Measurements from ENCODE around the gene SDK1. TPM values are rescaled to one million over a fixed set of nuclear protein-coding genes. Genes with fewer than 3 reads are reported as not detected.

Gene SDK1
- total RNA-seq, 1 experiment from 2014 or later, result 1.7 TPM

DNA sequence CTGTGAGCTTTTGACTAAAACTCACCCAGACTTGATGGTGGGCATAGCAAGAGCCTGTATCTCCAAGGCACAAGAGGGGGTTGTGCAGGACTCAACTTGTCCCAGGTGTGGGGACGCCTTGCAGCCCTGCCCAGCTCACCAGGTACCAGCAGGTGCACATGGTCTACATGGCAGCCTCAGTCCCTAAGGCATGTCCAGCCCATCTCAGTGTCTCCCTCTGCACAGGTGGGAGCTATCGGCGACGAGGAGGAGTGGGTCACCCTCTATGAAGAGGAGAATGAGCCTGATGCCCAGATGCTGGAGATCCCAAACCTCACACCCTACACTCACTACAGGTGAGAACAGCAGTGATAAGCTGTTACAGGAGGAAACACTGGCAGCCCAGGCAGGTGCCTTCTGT is 809.4 kb downstream of the SDK1 start:
- no peak for DNase-seq (ENCODE audit: extremely low read depth, low read depth)

DNA sequence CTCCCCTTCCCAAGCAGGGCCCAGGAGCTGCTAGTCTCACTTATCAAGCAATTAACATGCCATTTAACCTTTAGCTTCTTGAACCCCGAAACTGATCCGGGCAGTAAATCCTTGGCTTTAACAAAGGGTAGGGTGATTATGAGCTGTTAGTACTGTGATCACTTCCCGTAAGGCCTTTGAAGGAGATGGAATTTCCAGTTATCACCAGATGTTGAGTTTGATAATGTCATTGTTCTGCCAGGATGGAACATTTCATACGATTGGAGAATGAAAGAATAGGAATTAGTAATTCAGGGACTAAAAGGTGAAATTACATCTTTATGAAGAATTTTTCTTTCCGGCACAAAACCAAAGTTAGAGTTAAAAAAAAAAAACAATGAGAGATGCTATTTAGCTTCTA is 810.1 kb downstream of the SDK1 start:
- DNase-seq (ENCODE audit: extremely low read depth, low read depth), result no peak

DNA sequence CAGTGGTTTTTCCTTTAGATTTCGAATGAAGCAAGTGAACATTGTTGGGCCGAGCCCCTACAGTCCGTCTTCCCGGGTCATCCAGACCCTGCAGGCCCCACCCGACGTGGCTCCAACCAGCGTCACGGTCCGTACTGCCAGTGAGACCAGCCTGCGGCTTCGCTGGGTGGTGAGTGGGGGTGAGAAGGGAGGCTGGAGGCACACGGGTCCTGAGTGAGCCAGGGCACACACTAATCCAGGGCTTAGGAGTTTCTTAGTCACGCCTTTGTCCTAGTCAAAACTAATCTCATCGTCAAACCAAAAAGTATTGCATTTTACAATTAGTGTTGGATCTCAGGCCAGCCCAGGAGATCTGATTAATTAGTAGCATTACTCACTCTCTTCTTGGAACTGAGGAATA is 812.2 kb downstream of the SDK1 start:
- no peak for DNase-seq (ENCODE audit: extremely low read depth, low read depth)

DNA sequence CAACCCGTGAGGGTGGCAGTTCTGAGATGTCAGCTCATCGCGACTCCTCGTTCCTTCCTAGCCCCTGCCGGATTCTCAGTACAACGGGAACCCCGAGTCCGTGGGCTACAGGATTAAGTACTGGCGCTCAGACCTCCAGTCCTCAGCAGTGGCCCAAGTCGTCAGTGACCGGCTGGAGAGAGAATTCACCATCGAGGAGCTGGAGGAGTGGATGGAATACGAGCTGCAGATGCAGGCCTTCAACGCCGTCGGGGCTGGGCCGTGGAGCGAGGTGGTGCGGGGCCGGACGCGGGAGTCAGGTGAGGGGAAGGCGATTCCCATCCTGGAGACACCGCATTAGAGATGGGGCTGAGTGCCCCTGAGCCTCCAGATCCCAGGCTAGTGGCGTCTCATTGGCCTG is 812.9 kb downstream of the SDK1 start:
- no peak for DNase-seq (ENCODE audit: extremely low read depth, low read depth)

DNA sequence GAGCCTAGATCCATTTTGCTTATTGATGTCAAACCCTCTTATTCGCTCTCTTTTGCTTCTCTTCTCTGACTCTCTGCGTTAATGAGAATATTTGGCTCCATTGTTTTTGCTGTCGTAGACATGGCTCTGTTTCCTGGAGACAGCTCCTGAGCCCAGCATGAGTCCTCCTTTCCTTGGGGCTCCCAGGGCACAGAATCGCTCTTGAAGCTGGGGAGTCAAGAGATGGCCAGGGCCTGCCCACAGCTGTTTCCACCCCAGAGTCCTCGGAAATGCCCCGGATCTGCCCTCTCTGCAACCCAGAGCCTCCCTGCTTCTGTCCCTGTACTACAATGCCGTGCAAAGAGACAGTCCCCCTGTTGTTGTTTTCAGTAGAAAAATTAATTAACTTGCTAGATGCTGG is 814.4 kb downstream of the SDK1 start:
- no peak for DNase-seq (ENCODE audit: extremely low read depth, low read depth)

DNA sequence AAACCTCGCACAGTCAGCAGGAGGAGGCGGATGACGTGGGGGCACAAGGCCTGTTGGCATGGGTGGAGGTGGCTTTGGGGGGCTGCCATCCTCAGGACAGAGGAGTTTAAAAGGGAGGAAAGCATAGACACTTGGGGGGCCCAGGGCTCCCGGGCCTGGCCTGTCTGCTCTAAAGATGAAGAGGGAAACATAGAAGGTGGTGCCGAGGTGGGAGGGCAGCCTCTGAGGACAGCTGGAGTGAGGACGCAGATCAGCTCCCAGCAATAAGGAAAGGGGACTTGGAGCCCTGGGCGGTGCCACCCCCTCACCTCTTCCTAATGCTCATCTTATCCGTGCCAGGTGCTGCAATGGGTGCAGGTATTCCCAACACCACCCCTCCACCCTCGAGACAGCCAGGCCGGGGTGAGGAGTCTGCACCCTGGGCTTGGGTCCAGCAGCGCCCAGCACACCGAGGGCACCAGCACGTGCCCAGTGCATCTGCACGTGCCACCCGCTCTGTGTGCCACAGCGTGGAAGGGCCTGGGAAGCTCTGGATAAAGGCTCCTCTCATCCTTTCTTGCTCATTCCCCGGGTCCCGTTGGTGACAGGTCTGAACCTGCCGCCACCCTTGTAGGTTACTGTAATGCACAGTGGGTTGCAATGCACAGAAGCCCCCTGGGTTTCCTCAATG is 815.0 kb downstream of the SDK1 start:
- DNase-seq (ENCODE audit: extremely low read depth, low read depth), result no peak

DNA sequence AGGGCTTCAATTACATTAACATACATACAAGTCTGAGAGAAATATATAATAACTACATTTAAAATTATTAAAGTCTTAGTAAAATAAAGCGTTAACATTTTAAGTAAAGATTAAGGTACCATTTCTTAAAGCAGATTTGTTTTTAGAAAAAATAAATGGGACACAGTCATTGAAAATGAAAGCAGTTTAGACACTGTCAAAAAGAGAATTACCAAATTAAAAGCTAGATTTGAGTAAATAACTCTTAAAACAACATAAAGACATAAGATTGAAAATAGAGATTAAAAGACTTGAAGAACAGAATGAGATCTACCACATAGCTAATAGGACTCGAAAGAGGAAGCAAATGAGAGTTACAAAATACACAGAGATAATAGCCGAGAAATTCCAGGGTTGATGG is 818.8 kb downstream of the SDK1 start:
- DNase-seq (ENCODE audit: extremely low read depth, low read depth), result no peak

DNA sequence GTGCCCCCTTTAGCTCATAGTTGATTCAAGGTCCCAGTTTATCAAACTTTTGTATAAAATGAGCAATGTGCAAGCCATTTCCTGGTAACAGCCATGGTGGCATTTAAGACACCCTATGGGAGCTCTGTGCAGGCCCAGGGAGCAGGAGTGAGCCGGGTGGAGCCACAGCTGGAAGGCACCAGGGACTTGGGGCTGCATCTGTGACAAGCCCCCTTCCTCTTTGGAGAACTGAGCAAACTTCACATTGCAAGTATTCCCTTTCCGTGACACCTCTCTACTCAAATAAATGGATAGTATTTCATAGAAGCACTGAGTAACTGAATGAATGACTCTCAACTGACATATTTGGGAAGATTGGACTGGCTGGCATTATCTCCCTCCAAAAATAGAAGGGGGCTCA is 822.3 kb downstream of the SDK1 start:
- no peak for DNase-seq (ENCODE audit: extremely low read depth, low read depth)

DNA sequence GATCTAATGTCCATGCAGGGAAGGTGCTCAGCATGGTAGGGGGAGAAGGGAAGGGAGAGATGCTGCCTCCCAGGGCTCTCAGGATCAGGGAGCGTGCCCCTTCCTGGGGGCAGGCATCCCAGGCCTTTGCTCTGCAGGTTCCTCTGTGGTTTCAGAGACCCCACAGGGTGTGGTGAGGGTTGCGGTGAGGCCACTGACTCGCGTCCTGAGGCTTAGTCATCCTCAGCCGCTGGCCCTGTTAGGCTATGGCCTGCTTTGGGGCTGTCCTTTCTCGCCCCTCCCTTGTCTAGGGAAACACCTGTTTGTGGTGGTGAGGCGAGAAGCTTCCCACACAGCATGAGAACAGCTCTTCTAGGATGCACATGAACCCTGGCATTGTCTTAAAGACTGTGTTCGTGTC is 822.8 kb downstream of the SDK1 start:
- DNase-seq (ENCODE audit: extremely low read depth, low read depth), result no peak

DNA sequence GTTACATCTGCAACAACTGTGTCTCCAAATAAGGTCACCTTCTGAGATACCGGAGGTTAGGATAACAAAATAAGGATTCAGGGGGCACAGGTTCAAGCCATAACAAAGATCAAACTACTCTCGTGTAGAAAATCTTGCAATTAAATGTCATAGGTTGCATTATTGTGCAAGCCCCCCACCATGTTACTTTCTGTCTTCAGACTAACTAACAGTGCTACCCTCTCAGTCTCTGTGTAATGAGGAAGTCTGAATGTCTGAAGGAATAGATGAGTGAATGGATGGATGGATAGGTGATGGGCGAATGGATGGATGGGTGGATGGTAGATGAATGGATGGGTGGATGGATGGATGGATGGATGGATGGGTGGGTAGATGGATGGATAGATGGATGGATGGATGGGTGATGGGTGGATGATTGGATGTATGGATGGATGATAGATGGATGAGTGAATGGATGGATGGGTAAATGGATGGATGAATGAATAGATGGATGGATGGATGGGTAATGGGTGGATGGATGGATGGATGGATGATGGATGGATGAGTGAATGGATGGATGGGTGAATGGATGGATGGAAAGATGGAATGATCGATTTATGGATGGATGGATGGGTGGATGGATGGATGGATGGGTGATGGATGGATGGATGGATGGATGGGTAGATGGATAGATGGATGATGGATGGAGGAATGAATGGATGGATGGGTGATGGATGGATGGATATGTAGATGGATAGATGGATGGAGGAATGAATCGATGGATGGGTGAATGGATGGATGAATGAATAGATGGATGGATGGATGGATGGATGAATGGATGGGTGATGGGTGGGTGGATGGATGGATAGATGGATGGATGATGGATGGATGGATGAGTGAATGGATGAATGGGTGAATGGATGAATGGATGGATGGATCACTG is 823.8 kb downstream of the SDK1 start:
- no peak for DNase-seq (ENCODE audit: extremely low read depth, low read depth)

DNA sequence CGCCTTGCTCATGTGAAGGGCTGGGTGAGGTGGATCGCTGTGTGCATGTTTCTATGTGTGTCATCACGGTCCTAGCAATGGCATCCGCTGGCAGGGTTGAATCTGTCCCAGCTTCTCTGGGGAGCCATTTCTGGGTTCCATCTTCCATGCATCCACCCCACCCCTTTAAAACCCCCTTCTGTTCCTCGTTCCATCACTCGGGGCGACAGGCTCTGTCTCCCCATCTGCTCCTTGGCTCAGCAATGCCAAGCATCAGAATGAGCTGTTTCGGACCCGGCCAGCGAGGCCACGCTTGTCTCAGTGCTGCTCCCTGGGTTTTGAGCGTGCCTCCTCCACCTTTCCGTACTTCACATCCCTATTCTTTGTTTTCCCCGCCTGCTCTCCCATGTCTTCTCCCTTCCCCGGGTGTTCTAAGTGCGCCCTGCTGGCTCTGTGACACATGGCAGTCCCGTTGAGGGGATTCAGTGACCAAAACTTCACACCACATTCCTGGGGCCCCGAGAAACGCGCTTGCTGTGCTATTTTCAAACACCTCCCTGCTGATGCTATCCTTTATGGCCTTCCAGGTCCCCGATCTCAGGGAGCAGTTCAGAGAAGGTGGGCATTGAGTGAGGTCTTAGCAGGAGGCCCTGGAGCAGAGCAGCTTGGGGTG is 827.0 kb downstream of the SDK1 start:
- no peak for DNase-seq (ENCODE audit: extremely low read depth, low read depth)

DNA sequence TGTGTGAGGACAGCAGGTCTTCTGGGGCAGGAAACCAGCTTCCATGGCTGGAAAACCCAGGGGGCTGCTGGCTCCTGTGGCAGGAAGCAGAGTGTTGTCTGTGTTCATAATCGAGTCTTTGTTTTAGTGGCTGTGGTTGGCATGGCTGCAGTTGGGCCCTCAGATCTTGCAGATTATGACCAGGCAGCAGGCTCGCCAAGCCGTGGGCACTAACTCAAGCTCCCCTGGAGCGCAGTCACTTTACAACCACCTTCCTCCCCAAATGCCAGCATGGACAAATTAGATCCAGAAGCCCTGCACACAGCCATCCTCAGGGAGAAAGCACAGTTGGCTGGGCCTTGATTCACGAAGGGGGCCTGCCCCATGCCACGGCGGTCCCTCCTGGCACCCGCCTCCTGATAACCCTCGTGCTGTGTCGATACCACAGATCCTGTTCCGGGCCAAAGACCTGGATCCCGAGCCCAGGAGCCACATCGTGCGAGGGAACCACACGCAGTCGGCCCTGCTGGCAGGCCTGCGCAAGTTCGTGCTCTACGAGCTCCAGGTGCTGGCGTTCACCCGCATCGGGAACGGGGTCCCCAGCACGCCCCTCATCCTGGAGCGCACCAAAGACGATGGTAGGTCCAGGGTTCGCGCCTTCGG is 828.5 kb downstream of the SDK1 start:
- no peak for DNase-seq (ENCODE audit: extremely low read depth, low read depth)

DNA sequence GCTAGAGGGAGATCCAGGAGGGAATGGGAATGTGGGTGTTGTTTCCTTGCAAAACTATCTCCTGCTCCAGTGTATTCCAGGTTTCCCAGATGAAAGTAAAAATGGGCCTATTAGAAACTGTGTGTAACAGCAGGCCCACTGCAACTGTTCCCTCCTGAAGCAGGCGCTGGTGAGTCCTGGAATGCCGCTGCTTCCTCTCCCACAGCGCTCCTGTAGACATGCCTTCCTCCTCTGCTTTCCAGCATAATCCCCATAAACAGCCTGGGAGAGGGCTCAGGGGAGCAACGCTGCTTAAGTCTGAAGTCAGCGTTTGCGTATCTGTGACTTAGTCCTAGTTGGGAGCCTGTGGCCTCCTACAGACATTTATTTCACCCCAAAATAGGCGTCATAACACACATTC is 830.0 kb downstream of the SDK1 start:
- DNase-seq (ENCODE audit: extremely low read depth, low read depth), result no peak

DNA sequence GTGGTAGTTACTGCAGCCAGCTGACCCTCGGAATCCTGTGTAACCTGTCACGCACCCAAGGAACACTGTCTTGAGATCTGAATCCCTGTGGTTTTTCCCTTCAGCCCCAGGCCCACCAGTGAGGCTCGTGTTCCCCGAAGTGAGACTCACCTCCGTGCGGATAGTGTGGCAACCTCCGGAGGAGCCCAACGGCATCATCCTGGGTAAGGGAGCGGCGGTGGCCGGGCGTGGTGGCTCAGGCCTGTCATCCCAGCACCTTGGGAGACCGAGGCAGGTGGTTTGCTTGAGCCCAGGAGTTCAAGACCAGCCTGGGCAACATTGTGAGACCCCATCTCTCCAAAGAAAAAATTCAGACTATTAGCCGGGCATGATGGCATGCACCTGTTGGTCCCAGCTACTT is 831.2 kb downstream of the SDK1 start:
- DNase-seq (ENCODE audit: extremely low read depth, low read depth), result no peak

DNA sequence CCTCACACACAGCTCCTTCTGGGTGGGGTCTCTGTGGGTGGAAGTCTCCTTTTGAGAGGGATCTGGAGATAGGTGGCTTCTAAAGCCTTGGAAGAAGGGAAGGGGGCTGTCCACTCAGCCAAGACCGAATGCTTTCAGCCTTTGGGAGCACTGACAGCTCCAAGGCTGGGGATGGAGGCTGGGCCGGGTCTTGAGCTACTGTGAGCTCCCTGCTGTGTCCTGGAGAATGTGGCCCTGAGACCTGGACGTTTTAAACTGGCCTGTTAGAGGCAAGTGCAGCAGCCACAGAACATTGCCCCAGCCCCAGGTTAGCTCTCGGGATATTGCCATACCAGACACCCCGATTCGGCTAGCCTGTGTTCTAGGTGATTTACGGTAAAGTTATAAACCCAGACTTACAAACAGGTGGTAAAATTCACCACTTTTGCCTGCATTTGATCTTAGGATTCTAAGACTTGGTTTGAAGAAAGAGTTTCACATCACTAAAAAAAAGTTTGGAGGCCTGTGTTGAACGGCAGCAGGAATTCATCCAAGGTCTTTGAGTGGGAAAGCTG is 832.5 kb downstream of the SDK1 start:
- DNase-seq (ENCODE audit: extremely low read depth, low read depth), result no peak

DNA sequence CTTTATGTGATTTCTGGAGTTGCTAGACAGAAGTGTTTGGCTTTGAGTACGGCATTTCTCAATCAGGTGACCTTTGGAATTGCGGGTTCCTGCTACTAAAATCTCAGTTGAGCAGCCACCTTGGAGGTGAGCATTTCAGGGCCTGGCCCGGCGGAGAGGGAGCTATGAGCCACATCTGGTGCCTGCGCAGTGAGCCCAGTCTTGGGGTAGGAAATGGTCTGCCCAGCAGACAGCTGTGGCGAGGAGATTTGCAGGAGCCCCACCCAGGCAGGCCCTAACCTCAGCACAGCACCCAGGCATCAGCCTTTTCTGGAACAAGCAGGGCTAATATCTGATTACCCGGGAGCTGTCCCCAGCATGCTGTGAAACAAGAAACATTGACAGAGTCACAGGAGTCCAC is 833.2 kb downstream of the SDK1 start:
- no peak for DNase-seq (ENCODE audit: extremely low read depth, low read depth)

DNA sequence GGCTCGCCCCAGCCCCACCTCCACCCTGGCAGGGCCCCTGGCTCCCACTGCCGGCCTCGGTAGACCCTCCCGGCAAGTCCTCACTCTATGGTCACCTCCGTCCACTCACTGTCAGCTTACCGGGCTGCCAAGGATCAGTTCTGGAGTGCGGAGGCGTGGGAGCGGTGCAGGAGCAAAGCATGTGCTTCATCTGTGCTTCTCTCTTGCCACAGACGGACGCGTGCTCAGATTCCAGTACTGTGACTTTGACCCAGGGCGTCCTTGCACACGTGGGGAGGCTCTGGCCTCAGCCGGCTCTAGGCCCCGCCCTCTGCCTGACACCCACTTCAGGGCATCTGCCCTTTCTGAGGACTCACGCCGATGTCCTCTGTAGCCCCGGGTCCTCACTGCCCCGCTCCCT is 833.6 kb downstream of the SDK1 start:
- DNase-seq (ENCODE audit: extremely low read depth, low read depth), result no peak

DNA sequence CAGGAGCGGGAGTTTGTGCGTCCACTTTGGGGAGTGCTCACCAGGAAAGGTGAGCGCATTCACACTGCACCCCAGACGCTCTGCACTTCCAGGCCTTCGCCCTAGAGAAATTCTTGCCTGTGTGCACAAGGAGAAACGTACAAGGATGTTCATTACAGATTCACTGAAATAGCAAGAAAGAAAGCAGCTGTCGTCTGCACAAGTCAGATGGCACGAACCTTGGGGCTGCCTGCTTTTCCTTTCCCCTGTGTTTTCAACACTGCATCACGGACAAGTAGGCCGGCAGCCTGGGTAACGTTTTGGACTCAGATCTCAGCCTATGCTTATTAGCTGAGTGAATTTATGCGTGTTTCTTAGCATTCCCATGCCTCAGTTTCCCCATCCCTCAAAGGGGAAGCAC is 834.2 kb downstream of the SDK1 start:
- no peak for DNase-seq (ENCODE audit: extremely low read depth, low read depth)

DNA sequence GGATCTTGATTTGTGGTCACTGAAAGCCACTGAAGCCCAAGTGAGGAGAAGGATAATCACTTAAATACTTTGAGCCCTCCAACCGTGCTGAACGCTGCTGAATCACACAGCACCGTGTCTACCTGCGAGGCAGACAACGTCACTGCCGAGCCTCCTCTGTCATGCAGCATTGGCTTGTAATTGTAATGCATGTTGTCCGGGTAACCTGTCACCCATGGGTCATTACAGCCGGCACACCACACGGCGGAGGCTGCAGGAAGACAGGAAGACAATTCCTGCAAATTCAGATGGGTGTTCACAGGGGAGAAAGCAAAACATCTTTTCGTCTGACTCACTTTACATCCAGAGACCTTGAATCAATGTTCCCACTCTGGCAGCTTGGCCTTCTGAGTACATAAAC is 835.0 kb downstream of the SDK1 start:
- DNase-seq (ENCODE audit: extremely low read depth, low read depth), result no peak

DNA sequence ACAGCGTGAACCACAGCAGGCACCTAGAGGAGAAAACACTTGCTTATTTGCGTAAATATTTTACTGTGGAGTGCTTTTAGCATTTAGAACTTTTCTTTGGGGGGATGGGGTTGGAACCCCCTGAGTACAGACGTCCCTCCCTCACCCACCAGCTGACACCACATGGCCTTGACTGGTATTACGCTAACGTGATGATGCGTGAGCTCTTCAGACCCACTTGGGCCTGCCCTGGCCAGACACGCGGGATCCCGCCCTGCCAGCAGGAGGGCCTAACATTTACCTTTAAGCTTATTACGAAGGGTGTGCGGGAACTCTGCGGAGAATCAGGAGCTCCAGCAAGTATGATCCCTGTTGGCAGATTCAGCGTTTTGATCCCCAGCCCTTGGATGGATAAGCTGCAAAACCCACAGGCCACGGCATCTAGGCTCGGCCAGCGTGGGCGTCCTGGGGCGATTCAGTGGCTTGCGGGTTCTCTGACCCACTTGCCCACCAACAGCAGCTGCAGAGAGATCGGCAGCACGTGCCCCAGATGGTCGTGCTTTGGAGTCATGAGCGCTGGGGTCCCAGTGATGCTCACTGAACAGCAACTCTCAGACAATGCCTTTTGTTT is 835.6 kb downstream of the SDK1 start:
- no peak for DNase-seq (ENCODE audit: extremely low read depth, low read depth)

DNA sequence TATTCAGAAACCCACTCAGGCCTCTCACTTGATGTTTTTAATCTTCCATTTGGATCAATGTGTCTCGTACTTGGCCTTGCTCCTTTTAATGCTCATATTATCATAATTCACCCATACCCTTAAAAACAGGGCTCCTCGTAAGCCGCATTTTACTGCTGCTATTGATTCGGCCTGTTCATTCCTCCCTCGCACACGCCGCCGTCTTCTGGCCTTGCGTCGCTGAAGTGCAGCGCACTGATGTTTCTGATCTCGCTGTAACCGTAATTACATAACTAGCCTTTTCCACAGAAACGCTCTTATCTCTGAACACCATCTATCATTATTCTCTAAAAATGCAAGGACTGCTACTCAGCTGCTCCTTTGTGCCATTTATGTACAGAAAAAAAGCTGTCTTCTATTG is 836.5 kb downstream of the SDK1 start:
- no peak for DNase-seq (ENCODE audit: extremely low read depth, low read depth)

Measured in NCI-H460 (cell line).